Putamen (tissue), 1 donor: ENCODE results near the gene PBX1.

Source experiments
- DNase-seq: peaks from one replicate; pipeline ENCODE4 v3.0.0-alpha.2; 2016; ENCODE audit warnings: low spot score

The PBX1 gene

GRCh38 chr1:164725401-164725800, 166.4 kb downstream of the PBX1 start:
- no peak for DNase-seq

DNA sequence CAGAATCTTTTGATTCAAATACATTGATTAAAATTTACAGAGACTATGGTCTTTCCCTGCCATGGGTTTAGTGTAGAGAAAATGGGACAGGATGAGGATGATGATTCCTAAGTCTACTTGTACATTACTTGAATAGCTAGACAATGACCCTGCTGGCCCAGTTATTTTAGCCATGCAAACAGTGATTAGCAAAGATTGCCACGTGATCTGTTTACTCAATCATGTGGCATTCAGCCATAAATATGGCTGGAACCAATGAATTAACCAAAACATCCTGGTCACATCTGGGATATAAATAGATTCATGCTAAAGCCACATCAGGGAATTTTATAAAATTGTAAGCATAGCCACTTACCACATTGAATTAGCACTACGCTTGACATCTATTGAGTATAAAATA, 167.3 kb downstream of the PBX1 start:
- no peak for DNase-seq

- no peak for DNase-seq
These were observed 169.7 kb downstream of the PBX1 start for GRCh38 chr1:164728719-164729118.

GRCh38 chr1:164731161-164731876, 172.3 kb downstream of the PBX1 start:
- DNase-seq: no peak

DNA sequence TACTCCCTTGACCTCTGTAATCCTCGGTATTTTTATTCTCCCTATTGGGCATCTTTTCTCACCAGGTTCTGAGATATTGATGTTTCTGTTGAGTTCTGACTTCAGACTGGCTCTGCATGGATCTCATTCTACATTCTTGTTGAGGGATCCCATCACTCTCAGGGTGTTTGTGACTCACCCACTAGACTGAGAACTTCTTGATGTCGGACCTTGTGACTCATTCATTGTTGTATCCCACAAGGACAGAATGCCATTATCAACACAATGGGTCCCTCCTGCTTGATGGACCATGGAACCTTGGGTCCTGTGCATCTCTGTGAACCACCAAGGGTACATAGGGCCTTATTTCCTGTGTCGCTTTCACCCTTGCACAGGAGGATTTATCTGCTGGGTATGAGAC, 174.1 kb downstream of the PBX1 start:
- DNase-seq: no peak

GRCh38 chr1:164733734-164734133, 174.8 kb downstream of the PBX1 start:
- no peak for DNase-seq

- peak; percentile 74 for DNase-seq
These were observed 176.5 kb downstream of the PBX1 start for GRCh38 chr1:164735315-164736052.

DNA sequence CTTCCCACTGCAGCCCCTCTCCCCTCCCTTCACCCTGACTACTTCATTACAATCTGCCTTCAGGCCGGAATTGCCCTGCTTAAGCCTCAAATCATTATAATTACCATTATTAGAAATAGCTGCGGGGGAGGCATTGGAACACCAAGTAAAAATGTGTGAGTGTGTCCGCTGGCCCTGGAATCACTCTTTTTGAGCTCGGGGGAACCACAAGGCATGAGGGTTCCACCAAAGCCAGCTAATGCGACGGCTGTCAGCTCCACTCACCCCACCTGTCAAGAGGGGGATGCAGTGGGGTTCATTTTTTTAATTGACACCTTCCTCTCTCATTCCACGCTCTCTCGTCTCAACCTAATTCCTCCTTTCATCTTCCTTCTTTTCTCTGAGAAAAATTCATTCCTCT, 177.2 kb downstream of the PBX1 start:
- no peak for DNase-seq

- no peak for DNase-seq
These were observed 180.2 kb downstream of the PBX1 start for GRCh38 chr1:164739189-164739588.

DNA sequence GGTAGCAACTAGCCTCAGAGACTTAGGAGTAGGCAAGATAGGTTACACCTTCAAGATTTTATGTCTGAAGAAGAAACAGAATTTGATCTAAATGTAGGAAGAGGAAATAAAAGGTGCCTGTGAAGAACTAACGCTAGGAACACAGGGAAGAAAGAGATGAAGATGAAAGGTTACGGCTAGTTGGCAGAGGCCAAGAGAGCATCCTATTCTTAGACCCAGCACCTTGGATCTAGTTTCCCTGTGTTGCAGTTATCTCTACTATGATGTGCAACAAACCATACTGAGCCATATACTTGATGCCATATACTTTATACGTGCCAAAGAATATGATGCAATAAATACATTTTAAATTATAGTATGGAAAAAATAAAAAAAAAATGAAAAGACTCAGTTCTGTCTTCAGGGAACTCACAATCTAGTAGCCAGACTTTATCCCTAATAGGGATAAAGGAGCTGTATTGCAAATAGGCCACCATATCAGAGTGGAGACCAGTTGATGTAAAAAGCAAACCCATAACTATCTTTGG, 181.1 kb downstream of the PBX1 start:
- no peak for DNase-seq

GRCh38 chr1:164742745-164743144, 183.8 kb downstream of the PBX1 start:
- DNase-seq: no peak

DNA sequence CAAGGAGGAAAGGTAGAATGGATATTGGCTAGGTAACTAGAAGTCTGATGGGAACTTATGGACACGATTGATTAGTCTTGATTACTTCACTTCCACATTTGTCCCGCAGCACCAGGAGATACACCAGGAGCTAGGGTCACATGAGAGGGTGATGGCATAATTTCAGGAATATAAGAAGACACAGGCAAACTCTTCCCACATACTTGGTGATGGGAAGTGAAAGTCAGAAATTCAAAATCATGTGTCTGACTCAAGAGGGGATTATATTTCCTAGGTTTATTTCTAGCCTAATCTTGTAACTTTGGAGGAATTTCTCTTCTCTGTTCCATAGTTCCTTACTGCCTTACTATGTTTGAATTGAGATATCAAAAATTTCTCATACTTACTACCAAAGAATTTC, 185.0 kb downstream of the PBX1 start:
- no peak for DNase-seq

GRCh38 chr1:164745736-164746135, 186.8 kb downstream of the PBX1 start:
- no peak for DNase-seq

GRCh38 chr1:164746632-164747031, 187.6 kb downstream of the PBX1 start:
- no peak for DNase-seq

- no peak for DNase-seq
These were observed 189.4 kb downstream of the PBX1 start for GRCh38 chr1:164748253-164748899.

DNA sequence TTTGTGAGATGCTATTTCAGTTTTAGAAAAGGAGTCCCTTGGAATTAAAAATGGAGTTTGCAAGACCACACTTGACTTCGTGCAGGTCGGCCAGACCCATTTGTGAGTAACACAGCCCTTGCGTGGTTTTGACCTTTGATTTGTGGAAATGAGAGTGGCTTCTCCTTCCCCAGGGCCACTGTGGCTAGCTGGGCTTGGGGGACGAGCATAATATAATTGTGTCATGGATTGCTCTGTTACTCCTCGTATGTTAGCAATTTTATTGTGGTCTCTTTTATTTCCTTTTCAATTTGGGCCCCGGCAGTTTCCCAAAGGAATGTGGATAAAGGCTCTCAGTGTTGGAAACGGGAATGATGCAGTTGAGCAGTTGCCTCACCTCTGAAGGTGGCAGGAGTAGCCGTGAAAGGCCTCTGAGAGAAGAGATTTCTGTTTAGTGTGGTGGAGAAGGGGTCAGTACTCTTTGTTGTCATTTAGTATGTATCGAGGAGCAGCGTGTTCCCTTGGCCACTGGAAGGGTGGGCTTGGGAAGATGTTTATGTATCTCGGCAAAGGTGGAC, 194.6 kb downstream of the PBX1 start:
- no peak for DNase-seq

- DNase-seq: peak; percentile 61
These were observed 195.2 kb downstream of the PBX1 start for GRCh38 chr1:164754088-164754600.

DNA sequence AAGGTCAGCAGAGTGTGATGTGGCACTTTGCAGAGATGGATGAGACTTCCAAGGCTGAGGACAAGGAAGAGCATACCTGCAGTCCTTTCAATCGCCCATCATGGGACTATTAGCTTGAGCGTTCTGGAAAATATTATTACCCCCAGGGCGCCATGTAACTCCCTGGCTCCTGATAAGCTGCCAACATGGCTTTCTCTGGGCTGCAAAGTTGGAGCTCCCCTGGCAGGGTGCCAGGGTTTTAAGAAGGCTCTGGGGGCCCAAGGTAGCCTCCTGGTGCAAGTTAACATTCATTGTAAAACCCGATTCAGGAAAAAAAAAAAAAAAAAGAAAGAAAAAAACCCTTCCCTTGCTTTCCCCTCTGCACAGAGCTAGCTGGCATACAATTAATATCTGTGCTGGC, 196.7 kb downstream of the PBX1 start:
- DNase-seq: no peak

GRCh38 chr1:164756741-164757140, 197.8 kb downstream of the PBX1 start:
- no peak for DNase-seq

- no peak for DNase-seq
These were observed 198.6 kb downstream of the PBX1 start for GRCh38 chr1:164757625-164758024.

DNA sequence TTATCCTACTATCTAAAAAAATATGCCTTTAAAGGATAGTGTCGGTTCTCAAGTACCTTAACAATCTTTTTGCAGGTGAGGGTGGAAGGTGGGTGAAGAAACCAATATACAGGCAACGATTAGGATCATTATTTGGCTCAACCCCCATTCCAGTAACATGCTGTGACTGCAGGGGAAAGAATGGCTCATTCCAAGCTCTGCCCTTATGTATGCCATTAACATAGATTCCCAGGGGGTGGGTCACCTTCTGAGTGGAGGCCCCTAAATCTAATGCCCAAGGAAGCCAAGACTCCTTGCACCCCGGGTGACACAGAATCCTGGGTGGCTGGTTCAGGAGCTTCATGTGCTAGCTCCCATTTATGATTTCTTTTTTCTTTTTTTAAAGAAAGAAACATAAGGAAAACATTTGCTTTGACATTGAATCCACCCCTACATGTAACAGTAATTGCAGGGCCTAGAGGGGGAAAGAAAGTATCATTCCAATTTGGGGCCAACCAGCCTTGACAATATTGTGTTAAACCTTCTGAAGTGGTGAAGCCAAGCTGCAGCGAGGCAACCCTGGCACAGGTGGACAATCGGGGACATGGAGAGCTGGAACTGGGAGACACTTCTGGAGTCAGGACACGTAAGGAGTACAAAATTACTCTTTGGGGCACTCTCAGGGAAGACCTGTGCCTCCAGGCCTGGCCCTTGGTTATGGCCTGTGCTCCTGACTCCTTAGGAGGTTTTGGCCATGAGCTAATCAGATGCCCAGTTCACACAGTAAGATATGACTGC, 200.3 kb downstream of the PBX1 start:
- no peak for DNase-seq
